GM12892 (cell line): ENCODE results near the gene TLE7.

ENCODE experiments used
- POLR2A ChIP-seq: IDR thresholded peaks from 2 replicates; pipeline ENCODE4 v1.6.1; 2011; ENCODE audit warnings: low read depth, low read length, control low read depth
- POLR2AphosphoS5 ChIP-seq: IDR thresholded peaks from 2 replicates; pipeline ENCODE4 v1.6.1; 2011; ENCODE audit warnings: low read depth, low read length, control low read depth
- TAF1 ChIP-seq: IDR thresholded peaks from 2 replicates; pipeline ENCODE4 v1.6.1; 2011; ENCODE audit warnings: low read depth, mild to moderate bottlenecking, control low read depth, low read length, borderline replicate concordance

DNA sequence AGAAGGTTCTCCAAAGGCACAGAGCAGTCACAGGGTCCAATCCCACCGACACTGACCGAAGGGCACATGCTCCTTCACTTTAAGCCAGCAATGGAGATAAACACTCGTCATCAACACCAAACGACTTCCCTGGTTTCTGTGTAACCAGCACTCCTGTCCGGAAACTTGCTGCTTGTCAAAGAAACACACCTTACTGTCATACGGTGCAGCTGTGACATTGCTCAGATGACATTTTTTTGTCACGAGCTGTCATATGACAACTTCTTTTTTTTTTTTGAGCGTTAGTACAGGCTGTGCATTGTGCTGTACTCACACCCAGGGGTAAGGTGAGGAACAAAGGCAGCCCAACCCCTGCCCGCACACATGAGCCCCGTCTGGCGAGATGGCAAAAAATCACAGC lies 39.2 kb downstream of the TLE7 start:
- no peak for TF ChIP-seq TAF1
- TF ChIP-seq POLR2A: no peak
- no peak for TF ChIP-seq POLR2AphosphoS5
